ENCODE measurements around the gene SP2.

The SP2 gene

DNA sequence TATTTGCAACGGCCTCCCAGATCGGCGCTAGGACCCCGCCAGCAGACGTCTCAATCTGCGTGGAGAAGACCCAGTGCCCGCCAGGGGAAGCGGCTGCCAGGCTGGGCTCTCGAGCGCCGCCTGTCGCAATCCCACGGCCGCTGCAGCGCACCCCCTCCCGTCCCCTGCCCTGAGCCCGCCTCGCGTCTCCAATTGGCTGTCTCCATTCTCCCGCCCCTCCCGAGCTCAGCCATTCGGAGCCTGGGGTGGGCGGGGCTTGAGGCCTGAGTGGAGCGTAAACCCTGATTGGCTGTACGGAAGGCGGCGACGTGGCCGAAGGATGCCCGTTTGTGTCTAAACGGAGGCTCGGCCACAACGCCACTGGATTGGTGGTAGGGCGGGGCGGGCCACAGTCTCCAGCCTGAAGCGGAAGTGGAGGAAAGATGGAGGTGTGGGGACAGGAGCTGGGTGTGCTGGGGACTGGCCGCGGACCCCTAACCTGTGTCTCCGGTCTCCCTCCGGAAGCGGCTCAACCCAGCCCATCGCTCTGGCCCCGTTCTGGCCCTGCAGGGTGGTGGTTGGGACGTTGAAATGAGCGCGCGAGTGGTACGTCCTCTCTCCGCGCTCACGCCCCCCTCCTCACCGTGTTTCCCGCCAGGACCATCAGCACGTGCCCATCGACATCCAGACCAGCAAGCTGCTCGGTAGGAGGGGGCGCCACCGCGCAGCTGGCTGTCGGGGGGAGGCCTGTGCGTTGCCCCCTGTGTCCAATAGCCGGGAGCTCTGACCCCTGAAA, 74.9 kb downstream of the SP2 start, which contains the start of gene CDK5RAP3:
TSS of gene CDK5RAP3 (plus strand) at position 389 of the 775 bp plus-strand sequence. CDS start at position 423, 34 bp downstream.
- in situ Hi-C loops (cut with MboI; ENCODE audit: low sequenced_read_pairs) = no loop called here

DNA sequence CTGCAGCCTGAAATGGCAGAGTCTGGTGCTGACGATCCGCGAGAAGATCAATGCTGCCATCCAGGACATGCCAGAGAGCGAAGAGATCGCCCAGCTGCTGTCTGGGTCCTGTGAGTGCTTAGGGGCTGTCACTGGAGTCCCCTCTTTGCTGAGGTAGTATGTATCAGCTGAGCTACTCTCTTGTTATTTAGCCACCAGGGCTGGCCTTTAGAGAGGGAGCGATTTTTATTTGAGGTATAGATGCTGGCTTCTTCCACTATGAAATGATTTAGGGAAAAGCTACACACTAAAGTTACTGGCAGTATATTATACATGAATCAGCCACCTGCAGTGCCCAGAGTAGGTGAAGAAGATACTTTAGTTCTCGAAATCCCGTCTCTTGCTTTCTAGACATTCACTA, 77.5 kb downstream of the SP2 start:
- in situ Hi-C loops (cut with MboI; ENCODE audit: low sequenced_read_pairs) = no loop called here

DNA sequence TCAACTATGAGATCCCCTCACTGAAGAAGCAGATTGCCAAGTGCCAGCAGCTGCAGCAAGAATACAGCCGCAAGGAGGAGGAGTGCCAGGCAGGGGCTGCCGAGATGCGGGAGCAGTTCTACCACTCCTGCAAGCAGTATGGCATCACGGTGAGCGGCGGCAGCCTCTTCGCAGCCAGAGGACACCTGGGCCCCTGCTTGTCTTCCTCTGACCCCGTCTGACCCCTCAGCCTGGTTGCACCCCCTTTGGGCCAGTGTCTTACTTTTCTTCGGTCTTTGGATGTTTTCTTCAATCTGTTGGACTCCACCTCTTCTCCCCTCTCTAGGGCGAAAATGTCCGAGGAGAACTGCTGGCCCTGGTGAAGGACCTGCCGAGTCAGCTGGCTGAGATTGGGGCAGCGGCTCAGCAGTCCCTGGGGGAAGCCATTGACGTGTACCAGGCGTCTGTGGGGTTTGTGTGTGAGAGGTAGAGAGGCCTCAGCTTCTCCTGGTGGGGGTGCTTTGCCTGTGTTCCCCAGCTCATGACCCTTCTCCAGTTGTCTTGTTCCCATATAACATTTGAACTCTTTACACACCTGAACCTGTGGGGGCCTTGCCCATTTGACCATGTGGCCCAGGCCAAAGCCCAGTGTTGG, 79.3 kb downstream of the SP2 start:
- in situ Hi-C loops (cut with MboI; ENCODE audit: low sequenced_read_pairs) = no loop called here

DNA sequence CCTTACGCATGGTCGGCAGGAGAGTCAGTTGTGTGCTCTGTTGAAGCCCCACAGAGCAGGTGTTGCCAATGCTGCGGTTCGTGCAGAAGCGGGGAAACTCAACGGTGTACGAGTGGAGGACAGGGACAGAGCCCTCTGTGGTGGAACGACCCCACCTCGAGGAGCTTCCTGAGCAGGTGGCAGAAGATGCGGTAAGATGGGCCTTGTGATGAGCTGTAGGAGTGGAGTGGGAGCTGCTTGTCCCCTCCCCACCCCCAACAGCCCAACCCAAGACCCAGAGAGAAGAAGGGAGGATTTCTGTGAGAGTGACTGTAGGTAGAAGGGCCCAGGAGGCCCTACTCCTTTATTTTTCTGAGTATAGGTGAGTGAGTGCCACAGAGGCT, 79.8 kb downstream of the SP2 start:
- in situ Hi-C loops (cut with MboI; ENCODE audit: low sequenced_read_pairs) = no loop called here

DNA sequence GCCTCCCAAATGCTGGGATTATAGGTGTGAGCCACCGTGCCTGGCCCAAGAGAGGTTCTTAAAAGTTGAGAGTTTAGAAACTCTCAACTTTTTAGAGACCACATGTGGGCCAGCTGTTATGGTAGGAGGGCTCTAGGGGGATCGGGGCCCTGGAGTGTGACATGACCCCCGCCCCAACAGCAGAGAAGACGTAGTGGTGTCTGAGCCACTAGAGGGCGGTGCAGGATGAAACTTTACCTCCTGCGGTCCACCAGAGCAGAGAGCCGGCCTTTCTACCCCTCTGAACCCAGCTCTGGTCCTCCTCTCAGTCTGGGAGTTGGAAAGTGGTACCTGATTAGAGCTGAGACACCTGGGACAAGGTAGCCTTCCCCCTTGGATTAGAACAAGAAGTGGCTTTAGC, 82.3 kb downstream of the SP2 start:
- in situ Hi-C loops (cut with MboI; ENCODE audit: low sequenced_read_pairs) = no loop called here
